Erythroblast (primary cell): Measurements from ENCODE around the gene MEOX2.

Experiments used
- GATA1 ChIP-seq: IDR thresholded peaks from 2 replicates; pipeline ENCODE4 v1.6.1; 2011; ENCODE audit warnings: low read depth, mild to moderate bottlenecking, control low read depth, low read length, moderate library complexity
- POLR2A ChIP-seq: IDR thresholded peaks from 2 replicates; pipeline ENCODE4 v1.6.1; 2011; ENCODE audit warnings: mild to moderate bottlenecking, low read length

- TF ChIP-seq POLR2A: no peak
- TF ChIP-seq GATA1: no peak
Measured at GRCh38 chr7:15604166-15604565, 82.3 kb downstream of the MEOX2 start.
